HG03558 (cell line): ENCODE results near the gene LYRM2.

Experiments used
- ATAC-seq: cut with Tn5 transposase; IDR thresholded peaks from one replicate; pipeline ENCODE4 v1.9.1; 2021; ENCODE audit warnings: moderate number of reproducible peaks; ENCODE audit not compliant: unreplicated experiment; ENCODE audit errors: extremely low read depth

The LYRM2 gene

GRCh38 chr6:89638320-89639195, at the start of gene LYRM2:
LYRM2 (minus strand) TSS chr6:89638747; CDS start chr6:89638716, 31 bp downstream.
- ATAC-seq, result peak; percentile 90

DNA sequence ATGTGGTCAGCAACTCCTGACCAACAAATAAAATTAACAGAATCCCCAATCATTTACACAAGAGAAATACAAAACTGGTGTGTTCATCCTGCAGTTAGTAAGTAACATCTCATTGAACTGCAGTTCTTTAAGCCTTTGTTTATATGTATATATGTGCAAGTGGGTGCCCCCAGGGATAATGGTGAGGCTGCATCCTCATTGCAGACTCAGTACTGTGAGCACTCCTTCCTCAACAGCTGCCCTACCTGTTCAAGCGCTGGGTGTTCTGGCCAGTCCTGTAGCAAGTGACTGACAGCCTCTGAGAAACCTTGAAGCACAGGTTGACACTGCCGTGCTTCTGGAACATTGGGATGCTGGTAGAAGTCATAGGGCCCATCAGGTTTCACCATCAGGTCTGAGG, 49.8 kb upstream of the LYRM2 start:
- no peak for ATAC-seq

DNA sequence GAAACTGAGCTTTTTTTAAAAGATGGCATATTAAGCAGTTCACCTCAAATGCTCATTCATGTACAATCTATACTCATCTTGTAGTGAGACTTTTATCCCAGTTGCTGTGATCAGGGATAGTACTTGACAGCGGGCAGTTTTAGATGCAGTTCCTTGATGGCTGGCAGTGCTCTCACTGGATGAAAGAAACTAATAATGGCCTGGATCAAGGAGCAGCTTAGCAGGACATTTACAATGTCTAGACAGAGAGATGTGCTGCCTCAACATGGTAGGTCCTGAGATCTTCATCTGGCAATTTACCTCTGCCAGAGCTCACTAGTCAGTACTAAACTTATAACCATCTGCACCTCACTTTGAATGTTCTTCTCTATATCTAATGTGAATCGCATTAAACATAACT, 46.8 kb upstream of the LYRM2 start:
- no peak for ATAC-seq

GRCh38 chr6:89682991-89683390, 44.4 kb upstream of the LYRM2 start:
- ATAC-seq, result no peak

GRCh38 chr6:89681983-89682564, 43.5 kb upstream of the LYRM2 start:
- no peak for ATAC-seq

DNA sequence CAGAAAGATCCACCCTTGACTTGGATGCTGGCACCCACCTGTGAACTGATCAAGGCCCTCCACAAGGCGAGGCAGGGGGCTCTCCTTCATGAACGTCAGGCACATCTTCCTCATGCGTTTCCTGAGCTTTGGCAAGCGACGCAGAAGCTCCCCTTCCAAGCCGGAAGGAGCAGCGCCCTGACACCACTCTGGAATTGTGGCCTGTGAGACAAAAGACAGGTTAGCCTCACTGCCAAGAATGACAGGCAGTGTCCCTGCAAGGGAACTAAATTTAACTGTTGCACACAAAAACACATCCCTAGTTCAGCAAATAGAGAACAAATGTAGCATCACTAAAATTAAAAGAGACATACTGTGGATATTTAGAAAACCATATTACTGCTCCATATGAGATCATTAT, 42.0 kb upstream of the LYRM2 start:
- no peak for ATAC-seq

DNA sequence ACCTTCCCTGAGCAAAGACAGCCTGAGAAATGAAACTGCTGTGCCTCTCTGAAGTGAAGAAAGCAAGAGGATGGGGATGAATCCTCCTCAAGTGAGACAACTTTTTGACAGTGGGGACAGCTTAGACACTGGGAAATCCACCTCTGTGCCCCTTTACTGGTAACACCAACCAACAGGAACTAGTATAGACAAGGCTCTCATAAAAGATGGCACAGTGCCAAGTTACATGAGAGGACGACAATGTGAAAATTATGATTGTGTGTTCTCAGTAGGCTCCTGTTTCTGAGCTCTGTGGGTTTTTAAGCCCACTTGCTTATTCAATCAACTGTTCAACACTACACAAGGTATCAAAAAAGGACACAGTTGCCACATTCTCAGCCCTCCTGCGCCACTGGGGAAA, 41.6 kb upstream of the LYRM2 start:
- no peak for ATAC-seq

- ATAC-seq, result no peak
Observed at GRCh38 chr6:89679215-89680120, 40.9 kb upstream of the LYRM2 start.

- no peak for ATAC-seq
Observed at GRCh38 chr6:89678531-89678930, 40.0 kb upstream of the LYRM2 start.

DNA sequence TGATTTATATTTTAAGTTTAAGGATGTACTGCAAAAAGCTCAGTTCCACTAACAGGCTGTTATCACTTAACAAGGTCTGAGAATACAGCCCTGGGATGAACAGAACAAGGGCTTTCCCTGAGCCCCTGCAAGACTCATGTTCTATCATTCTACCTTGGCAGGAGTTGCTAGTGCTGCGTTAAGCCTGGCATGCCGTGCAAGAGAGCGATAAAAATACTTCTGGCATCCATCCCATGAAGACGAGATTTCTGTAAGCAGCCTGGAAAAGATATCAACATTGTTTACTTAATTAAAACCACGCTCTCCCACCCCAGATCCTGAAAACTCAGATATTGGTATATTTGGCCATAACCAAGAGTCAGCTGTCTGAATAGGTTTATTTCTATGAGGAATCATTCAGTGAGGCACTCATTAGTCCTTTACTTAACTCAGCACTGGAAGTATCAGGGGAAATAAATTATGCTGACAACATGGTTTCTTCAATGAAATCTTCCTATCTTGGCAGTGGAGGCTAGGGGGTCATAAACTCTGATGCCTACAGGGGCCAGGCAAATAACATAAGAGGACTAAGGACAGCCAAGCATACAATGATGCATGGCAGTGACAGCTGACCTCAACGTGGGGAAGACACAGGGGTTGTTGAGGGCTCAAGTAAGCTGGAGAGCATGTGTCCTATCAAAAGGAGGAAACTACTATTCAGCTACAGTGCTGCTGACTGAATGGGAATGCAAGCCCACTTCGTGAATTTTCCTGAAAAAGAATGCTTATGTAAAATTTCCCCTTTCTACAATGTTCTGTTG, 37.6 kb upstream of the LYRM2 start:
- ATAC-seq, result no peak

DNA sequence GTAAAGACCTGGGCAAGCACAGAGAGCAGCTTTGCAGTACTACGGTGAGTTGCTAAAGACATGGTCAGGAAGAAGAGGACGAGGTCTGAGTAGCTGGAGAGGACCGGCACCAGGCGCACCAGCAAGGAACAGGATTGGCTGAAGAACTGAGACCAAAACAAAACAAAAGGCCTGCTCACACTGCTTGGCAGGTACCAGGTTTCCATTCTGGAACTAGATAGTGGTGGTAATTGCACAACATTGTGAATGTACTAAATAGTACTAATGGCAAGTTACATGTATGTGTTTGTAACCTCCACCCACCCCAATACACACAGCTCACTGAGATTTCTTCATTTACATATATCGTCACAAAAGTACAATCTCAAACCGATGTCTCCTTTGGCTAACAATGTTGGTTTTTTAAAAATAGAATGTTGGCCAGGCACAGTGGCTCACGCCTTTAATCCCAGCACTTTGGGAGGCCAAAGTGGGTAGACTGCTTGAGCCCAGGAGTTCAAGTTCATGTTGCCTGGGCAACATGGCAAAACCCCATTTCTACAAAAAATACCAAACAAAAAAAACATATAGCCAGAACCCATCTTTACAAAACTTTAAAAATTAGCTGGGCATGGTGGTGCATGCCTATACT, 32.5 kb upstream of the LYRM2 start:
- ATAC-seq, result no peak

DNA sequence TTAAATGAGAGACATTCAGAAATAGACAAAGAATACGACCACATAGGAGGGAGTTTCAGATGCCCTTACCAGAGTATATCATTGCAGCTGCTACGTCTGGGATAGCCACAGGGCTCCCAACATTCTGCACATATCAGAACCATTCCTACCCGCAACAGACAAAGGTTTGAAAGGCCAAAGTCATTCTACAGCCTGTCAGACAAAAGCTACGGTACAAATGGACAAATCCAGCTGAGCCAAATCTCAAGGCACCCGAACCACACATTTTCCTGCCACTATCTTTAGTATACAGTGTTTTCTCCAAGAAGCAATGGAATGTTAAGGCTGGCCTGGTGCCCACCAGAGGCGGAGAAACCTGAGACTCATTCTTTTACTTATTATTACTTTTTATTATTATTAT, 30.5 kb upstream of the LYRM2 start:
- no peak for ATAC-seq

DNA sequence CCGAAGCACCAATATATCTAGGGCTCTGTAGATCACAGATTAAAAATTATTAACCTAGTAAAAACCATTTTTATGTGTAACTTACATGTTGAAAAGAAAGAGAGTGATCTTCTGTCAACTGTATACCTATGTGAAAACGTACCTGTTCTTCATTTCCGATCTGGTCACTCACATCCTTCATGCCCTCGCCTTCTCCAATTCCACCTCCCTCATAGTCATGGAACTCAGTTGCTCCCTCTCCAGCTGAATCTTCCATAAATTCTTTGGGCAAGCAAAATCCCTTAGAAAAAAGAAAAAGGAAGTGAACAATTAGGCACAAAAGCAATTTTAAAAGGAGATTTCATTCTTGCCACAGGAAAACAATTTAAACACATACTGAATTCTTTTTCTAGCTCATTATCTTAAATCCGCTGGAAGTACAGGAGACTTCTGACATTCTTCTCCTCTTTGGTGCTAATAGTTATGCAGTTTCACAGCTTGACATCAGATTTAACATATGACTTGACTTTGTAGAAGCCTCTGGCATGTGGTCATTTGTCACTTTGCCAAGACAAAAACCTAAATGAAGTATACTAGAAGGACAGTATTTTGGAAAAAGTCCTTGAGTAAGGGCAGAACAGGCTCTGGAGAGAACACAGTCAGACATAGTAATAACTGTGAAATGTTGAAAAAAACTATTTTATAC, 29.5 kb upstream of the LYRM2 start:
- no peak for ATAC-seq

GRCh38 chr6:89662659-89663223, 24.2 kb upstream of the LYRM2 start:
- ATAC-seq, result no peak

DNA sequence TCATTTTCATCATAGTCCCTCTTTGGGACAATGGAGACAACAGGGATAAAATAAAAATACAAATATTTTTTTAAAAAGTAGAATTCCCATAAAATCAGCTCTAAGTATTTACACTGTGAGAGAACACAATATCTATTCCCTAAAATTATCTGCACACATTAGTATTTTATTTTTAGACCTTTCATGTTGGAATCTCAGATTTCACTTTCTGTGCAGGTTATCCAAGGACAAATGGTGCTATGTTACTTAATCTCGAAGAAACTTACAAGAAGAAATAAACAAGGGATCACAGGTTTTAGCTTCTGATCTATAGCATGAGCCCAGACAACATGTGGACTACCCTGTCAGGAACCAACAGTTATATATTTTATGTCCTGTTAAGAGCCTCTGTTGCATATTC, 23.0 kb upstream of the LYRM2 start:
- no peak for ATAC-seq

- no peak for ATAC-seq
Observed at GRCh38 chr6:89660981-89661380, 22.4 kb upstream of the LYRM2 start.

GRCh38 chr6:89657445-89658158, 19.1 kb upstream of the LYRM2 start:
- ATAC-seq, result no peak

GRCh38 chr6:89655122-89655521, 16.6 kb upstream of the LYRM2 start:
- no peak for ATAC-seq
